ENCODE measurements around the gene DUSP9.

Gene DUSP9

DNA sequence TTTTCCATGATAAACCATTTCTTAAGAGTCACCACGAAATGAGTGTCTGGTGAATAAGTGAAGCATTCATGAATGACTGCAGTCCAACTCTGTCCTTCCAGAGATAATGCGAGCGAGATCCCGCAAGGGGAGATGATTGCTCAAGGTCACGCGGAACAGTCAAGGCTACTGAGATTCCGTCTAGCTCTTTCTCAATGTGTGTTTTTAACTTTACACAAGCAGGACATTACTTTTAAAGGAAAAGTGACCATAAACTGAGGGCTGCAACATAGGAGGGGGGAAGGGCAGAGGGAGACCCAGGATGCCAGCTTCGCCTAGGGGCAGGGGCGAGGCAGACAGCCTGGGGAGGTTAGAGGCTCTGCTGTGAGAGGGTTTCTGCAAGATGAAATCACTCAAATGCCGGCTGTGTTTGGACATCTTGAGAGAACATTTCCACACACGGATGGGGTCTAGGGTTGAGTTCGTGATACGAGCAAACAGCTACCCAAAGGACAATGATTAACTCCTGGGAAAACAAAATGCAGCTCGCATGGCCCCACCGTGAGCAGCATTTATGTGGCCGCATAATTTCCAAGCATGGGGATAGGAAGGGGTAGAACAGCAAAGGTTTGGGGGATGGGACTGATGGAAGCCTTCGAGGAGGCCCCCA is 24.2 kb upstream of the DUSP9 start:
- no peak for DNase-seq

GRCh38 chrX:153623310-153624029 is 23.5 kb upstream of the DUSP9 start:
- DNase-seq: no peak

DNA sequence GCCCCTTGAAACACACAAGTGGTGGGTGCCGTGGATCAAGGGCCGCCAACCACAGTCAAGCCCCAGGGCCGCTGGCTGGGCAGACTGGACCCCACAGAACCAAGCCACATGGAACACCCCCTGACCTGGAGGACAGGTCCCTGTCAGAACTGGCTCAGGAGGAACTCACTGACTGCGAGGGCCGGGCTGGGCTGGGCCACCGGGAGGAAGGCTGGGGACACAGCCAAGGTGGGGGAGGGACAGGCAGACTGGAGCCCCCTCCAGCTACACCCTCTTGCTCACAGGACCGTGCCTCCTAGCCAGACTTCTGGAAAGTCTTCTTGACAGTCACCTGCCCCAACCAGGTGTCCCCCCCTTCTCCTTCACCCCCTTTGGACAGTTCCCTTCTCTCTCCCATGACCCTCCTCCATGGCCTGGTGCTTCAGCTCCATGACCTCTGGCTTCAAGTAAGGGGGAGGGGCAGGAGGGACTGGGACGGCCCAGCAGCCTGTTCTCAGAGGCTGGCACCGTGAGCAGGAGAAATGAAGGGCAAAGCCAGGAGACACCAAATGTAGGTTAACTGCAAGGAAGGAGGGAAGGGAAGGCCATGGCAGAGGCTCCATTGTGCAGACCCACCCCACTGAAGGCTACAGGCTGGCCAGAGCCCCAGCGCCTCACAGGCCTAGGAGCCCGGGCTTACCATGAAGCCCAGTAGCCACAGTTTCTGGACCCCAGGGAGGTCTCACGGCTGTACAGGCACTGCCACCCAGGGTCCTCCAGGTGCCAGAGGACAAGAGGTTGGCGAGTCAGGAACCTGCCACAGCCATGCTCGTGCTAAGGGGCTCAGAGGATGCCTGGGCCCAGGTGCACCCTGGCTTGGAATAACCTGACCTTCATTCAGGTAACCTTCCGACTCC is 22.6 kb upstream of the DUSP9 start:
- DNase-seq: no peak

DNA sequence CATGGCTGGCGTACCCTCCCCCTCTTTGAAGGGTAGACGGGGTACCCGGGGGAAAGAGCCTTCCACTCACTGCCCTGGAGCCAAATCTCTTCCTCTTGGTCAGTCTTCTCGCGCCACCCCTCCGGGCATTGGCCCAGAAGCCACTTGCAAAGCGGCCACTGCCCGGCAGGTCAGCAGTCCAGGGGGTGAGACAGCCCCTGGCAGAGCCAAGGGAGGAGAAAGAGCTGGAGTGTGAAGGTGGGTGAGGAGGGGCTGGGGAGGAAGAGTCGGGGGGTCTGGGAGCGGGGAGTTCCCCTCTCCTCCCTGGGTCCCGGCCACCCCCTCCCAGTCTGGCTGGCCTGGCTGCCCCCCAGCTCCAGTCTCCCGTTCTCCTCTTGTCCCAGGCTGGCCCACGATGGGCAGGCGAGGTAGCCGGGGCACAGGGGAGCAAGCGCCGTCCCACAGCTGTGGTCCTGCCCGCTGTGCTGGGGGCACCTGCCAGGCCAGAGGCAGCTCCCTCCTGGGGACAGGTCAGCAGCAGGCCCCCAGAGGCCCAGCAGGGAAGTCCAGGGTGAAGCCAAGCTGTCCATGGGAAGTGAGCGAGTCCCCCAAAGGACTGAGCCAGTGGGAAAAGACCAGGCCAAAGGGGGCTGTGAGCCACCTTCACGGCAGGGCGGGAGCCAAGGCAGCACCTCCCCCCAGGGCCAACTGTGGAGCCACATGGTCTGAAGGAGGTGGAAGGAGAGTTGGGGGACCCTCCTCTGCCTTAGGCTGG is 21.6 kb upstream of the DUSP9 start:
- no peak for DNase-seq

DNA sequence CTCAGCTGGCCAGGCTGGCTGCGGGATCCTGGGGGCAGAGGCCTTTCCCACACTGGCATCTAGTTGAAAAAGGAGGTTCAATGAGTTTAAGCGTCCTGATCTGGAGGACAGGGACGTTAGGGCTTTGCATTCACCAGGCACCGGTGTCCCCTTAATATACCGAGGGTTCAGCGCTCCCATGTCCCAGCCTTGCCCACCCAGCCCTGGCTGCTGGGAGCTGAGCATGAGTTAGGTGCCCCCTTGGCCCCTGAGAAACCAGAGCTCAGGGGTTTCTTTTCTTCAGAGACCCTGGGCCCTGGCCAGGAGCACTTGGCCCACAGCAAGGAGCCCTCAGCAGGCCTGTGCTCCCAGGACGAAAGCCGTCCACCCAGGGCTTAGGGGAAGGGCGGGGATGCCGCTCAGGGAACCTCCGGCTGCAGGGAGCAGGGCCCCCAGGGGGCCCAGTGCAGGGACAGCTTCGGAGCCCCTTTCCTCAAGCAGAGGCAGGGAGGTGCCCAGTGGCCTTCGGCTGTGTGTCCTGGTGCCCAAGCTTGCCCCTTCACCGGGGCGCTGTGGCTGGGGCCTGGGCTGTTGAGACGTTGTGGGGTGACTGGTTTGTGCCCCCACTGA is 20.9 kb upstream of the DUSP9 start:
- no peak for DNase-seq

- DNase-seq: no peak
These were observed 19.9 kb upstream of the DUSP9 start for GRCh38 chrX:153626863-153627674.

DNA sequence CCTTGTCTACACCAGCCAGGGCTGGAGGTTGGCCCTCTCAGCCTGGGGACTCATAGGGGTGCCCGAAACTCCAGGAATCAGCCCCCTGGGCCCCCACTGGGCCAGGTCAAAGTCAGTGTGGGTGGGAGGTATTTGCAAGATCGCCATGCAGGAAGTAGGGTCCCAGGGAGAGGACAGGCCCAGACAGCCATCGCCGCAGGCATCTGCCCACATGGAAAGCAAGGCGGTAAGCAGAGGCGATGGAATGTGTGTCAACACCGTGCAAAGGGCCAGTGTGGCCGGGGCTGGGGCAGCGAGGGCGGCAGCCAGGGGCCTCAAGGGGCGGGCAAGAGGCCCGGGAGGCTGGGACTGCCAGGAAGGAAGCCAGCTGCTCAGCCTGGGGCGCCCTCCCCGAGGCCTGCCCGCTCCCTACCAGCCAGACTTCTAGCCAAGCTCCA is 19.3 kb upstream of the DUSP9 start:
- no peak for DNase-seq

GRCh38 chrX:153628129-153628528 is 18.9 kb upstream of the DUSP9 start:
- no peak for DNase-seq

GRCh38 chrX:153628665-153629064 is 18.3 kb upstream of the DUSP9 start:
- DNase-seq: no peak

DNA sequence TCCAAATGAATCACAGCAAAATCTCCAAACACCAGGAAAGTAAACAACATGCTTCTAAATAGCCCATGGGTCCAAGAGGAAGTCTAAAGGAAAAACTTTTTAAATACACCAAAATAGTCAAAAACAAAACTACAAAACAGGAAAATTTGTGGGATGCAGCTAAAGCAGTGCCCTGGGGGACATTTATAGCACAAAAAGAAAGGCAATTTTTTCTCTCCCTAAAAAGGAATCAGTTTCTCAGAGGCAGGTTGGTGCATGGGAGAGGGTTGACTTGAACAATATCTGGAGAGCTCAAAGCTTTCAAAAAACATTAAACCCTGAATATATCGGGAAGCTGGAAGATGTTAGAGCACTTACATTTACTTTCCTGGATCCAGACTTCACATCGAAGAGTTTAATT is 15.7 kb upstream of the DUSP9 start:
- DNase-seq: no peak

GRCh38 chrX:153631907-153632594 is 15.0 kb upstream of the DUSP9 start:
- no peak for DNase-seq

DNA sequence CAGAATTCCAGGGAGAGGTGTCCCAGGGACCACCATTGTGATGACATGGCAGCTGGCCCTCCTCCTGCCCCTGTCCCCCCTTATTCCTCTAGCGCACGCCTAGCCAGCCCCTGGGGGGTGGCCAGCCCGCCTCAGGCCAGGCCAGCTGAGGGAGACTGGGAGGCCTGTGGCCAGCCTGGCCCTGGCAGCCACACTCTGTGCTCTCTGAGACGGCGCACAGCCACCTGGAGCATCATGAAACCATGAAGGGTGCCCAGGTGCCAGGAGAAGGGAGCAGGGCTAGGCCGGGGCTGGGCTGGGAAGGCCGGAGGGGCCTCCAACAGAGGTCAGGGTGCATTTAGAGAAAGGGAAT is 14.4 kb upstream of the DUSP9 start:
- DNase-seq: no peak

- DNase-seq: no peak
These were observed 14.0 kb upstream of the DUSP9 start for GRCh38 chrX:153633048-153633447.

DNA sequence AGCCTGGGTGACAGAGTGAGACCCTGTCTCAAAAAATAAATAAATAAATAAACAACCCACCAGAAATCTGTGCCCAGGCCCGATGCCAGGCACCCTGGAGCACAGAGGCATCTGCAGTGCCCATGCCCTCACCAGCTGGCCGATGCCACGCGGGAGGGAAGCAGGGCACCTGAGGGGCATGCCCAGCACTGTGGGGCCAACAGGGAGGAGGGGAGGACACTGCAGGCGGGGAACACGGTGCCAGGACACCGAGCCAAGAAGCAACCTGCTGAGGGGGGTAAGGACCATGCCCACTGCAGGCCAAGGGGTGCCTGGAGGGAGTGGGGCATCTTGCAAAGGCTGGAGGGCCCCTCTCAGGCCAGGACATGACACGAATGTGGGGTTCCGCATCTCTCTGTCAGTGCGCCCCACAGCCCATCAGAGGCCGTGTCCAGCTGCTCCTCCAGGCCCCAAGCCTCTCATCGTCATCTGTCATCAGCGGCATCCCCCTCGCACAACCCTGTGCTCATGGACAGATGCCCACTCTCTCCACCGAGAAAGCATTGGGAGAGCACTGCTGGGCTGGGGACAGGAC is 13.3 kb upstream of the DUSP9 start:
- no peak for DNase-seq

DNA sequence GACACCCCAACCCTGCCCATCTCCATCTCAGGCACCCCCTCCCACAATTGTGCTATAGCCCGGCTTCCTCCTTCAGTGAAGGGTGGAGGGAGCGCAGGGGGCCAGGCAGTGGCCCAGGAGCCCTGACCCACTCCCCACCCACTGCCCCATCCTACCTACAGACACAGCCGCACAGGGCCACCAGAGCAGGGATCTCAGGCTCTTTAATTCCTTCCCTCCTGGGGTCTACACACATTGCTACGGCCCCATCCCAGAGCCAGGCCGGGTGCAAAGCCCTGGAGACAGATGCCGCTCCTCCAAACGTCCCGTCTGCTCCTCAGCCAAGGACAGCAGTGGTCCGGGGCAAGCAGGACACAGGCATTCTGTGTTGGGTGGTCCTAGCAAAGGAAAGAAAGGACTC is 12.8 kb upstream of the DUSP9 start:
- no peak for DNase-seq

- DNase-seq: no peak
These were observed 12.2 kb upstream of the DUSP9 start for GRCh38 chrX:153634832-153635231.

DNA sequence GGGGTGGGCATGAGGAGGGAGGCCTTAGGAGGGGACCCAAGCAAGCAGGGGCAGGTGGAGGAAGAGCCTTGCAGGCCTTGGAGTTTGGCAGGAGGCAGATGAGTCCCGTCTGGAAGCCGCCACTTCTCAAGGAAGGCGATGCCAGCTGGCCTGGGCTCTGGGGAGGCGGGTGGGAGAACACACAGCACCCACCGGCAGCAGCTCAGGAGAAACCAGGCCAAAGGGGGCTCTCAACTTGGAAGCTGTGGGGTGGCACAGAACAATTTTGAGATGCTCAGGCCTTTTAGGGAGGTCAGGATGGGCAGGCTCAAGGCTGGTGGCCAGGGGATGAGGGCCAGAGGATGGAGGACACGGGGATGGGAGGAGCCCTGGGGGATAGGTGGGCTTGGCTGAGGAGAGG is 11.6 kb upstream of the DUSP9 start:
- no peak for DNase-seq

DNA sequence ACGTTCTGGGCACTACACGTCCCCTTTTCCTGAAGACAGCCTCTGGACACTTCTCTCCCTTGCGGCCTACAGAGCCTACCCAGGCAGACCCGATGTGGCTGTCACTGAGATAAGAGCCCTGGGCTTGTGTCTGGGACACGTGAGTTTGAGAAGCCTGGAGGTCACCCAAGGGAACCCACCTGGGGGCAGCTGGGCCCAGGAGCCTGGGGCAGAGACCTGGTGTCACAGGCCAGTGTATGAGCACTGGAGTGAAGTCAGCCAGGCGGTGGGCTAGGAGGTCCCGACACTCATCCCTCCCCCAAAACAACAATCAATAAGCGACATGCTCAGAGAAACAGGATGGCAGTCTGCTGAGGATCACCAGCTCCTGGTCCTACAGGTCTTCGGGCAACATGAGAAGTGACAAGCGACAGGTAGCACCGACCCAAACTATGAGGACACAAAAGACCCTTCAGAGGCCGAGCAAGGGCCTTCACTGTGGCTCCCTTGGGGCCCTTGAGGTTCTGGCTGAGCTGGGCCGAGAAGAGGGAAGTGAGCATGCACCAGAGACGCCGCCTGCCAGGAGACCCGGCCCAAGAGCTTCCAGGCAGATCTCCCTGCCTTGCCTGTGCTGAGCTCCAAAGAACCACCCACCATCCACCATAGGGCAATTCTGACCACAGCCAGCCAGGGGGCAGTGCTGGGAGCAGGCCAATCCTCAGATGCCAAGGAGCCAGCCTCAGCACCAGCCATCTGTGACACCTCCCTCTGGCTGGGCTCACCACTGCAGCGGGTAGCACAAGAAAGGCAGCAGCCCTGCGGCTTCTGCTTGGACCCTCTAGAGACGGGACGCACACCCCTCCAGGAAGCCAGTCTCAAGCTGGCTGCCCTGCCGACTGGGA is 11.0 kb upstream of the DUSP9 start:
- DNase-seq: peak; percentile 39

DNA sequence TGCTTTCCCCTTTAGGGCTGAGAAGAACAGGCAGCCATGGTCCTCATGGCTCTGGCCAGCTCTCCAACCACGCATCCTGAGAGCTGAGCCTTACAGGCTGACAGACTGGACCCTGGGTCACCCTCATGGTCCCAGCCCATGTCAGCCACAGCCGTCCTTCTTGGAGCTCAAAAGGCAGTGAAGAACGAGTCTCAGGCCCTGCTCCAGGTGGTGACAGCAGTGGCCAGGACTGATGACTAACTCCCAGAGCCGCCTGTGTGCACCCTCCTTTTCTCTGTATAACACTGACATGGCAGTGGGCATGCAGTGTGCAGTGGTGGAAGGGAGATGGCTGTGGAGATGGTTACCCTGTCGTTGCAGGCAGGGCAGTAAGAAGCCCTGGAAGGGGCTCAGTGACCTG is 10.3 kb upstream of the DUSP9 start:
- no peak for DNase-seq
